Right lobe of liver (tissue), 6 donors: ENCODE results near the gene SEPTIN2. TPM values are rescaled to one million over a fixed set of nuclear protein-coding genes. Genes with fewer than 3 reads are reported as not detected.
"Not testable (repeated sequence)": the region's sequence is repeated elsewhere in the genome, so short reads cannot be mapped to it uniquely, and the experiment has no call there.

Experiments
- ATAC-seq, 4 donors: fragments of 200-7000 bp; cut with Tn5 transposase; one replicate each; pipeline ENCODE4 v1.9.1; 2020; ENCODE audit warnings: mild to moderate bottlenecking in 4 of 4, moderate library complexity in 4 of 4
- DNase-seq, 3 donors: peaks; one replicate each; pipeline ENCODE4 v3.0.0-alpha.2; 2020
- H3K27ac ChIP-seq, 3 donors: fragments of 200-600 bp; one replicate each; pipeline ENCODE4 v1.8.0; 2022
- H3K27me3 ChIP-seq, 2 donors: fragments of 200-600 bp; one replicate each; pipeline ENCODE4 v1.8.0; 2022
- H3K36me3 ChIP-seq, 4 donors: fragments of 200-600 bp; sonication (generic) in 1 of 4; one replicate each; pipeline versions ENCODE4 v1.5.1 to v1.8.0; 2017 to 2022; ENCODE audit warnings: control low read depth in 1 of 4
- H3K4me1 ChIP-seq, 4 donors: fragments of 200-600 bp; sonication (generic) in 1 of 4; one replicate each; pipeline versions ENCODE4 v1.5.1 to v1.8.0; 2017 to 2022; ENCODE audit warnings: control low read depth in 1 of 4
- H3K4me3 ChIP-seq, 3 donors: fragments of 200-600 bp; one replicate each; pipeline ENCODE4 v1.8.0; 2022
- H3K9me3 ChIP-seq, 4 donors: fragments of 200-600 bp; sonication (generic) in 1 of 4; one replicate each; pipeline versions ENCODE4 v1.5.1 to v1.8.0; 2017 to 2022; ENCODE audit warnings: control low read depth in 1 of 4
- CTCF ChIP-seq, 4 donors: fragments of 200-600 bp in 3 of 4; fragments of 450-650 bp in 1 of 4; IDR thresholded peaks; one replicate each; pipeline versions ENCODE4 v1.5.1 to v1.8.0; 2016 to 2022; ENCODE audit warnings: antibody characterized with exemption in 4 of 4, mild to moderate bottlenecking in 2 of 4
- POLR2A ChIP-seq: fragments of 450-650 bp; IDR thresholded peaks from one replicate; pipeline ENCODE4 v1.6.1; 2017; ENCODE audit warnings: antibody characterized with exemption, mild to moderate bottlenecking
- WGBS: methylation state at CpG from one replicate; pipeline ENCODE4 v1.1.6; 2018; ENCODE audit warnings: low coverage, low lambda C conversion rate; ENCODE audit not compliant: insufficient coverage; ENCODE audit errors: missing lambda C conversion rate; 5-methylcytosine and 5-hydroxymethylcytosine counted together
- intact Hi-C, 2 donors: fragments of 100-400 bp; cut with DNase I; formaldehyde crosslinking; loops; one replicate each; pipeline versions ENCODE4 v1.11.2 to v1.14.1; 2022
- total RNA-seq, 6 experiments: library from RNA; depleted of rRNA in 2 of 6; stranded (reverse); fragments of >200 nt in 2 of 6; fragmentation: NEBNext Ultra II Directional in 3 of 6; extraction: Animal tissue kit (Norgen Biotek cat#: 25700) in 3 of 6; gene quantifications; one replicate each; pipeline versions ENCODE4 v1.1.0 to v1.2.4, GENCODE V29; 2016 to 2023
- donor health status: DM: no; HTN: yes; CAD: no.
- donor health status: DM: no; HTN: no; CAD: no.
- donor health status: DM: no; HTN: no; CAD: no.
- donor health status: DM: no; HTN: yes; CAD: no.
- donor health status: DM: no; HTN: yes; CAD: no.

SEPTIN2 gene
- total RNA-seq, 6 experiments from 2014 or later: 66.6 to 97.9 (median 86.2) TPM

DNA sequence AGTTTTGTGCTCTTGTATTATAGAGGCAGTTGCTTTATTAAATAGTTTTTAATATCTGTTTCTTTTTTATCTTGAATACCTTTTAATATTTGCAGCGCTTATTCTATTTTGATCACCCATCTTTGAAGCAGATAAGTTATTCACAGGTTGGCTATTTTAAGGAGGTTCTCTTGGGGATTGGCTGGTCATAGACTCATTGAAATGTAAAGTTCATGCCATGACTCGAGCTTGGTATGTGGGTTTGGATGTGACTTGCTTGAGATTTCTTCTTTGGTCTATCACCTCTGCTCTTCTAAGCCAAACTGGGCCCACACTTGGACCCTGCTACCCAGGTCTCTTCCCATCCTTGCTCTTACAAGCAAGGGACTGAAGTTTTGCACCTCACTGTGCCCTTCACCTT, 74.0 kb downstream of the SEPTIN2 start:
- peaks cover 0 to 2% (median 0%) of the 10 kb centered on the region in 4 donors for H3K36me3 ChIP-seq
- H3K27ac ChIP-seq: no peak overlapping the region
- DNase-seq: no peak
- no peaks in the 10 kb centered on the region for H3K9me3 ChIP-seq
- H3K4me1 ChIP-seq: no peaks in the 10 kb centered on the region
- ATAC-seq: no peak
- no peak overlapping the region for H3K4me3 ChIP-seq
- TF ChIP-seq CTCF (IDR thresholded peaks at IDR 0.05): no peak
- no peak for TF ChIP-seq POLR2A
- 91% methylated on average over 2 of the region's 2 CpGs for WGBS
- no peaks in the 10 kb centered on the region for H3K27me3 ChIP-seq
- intact Hi-C loops: no loop called here

DNA sequence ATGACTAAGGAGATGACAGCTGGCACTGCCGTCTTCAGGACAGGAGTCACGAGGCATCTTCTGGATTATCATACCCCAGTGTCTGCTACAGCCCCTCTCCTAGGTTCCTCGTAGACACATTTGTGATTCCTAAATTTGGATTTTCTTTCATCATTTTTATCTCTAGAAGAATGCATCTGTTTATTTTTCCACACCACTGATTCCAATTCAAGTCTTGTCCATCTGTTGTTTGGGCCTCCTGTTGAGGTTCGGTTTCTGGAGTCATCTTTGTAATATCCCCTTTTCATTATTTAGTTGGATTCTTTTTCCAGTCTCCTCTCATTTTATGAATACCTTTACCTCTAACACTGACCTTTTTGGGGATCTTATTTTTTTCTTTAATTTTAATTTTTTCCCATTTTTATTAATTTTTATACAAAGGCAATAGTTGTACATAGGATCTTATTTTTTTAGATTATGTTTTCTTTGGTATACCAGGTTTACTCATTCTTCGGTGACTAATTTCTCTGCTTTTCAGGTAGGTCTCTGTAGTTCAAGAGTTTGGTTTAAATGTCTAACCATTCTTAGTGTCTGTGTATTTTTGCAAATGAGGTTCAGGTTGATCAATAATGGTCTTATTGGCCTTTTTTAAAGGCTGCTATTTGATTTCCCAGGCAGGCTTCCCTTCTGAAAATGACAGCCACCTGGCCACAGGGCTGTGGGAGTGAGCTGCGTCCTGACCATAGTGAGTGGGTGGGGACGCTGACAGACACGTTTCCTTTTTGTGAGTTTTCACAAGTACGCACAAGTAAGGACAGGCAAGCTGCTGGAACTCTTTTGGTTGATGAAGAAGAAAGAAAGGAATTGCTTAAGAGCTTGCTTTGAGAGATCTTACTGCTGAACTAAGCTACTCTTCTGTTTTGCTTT, 74.8 kb downstream of the SEPTIN2 start:
- ATAC-seq: no peak
- intact Hi-C loops: no loop called here

GRCh38 chr2:241391892-241392665, 76.4 kb downstream of the SEPTIN2 start:
- Histone ChIP-seq H3K9me3 (no peaks in the 10 kb centered on the region), H3K27ac (no peak overlapping the region), H3K36me3 (peaks cover 0 to 3% (median under 1%) of the 10 kb centered on the region in 4 donors), H3K4me3 (no peak overlapping the region), H3K4me1 (no peaks in the 10 kb centered on the region), H3K27me3 (no peaks in the 10 kb centered on the region)
- 47% methylated on average over 5 of the region's 6 CpGs for WGBS
- ATAC-seq: peak; percentile 82 to 95 (median 90)
- peak in 1 of 3 donors; percentile 56 for DNase-seq
- intact Hi-C loops: no loop called here
- TF ChIP-seq CTCF (IDR thresholded peaks at IDR 0.05): peak; percentile 43 to 51 (median 47)
- TF ChIP-seq POLR2A: no peak

More for the DNA sequence above, 74.8 kb downstream of the SEPTIN2 start:
- Histone ChIP-seq H3K9me3 (no peaks in the 10 kb centered on the region), H3K4me1 (no peaks in the 10 kb centered on the region), H3K4me3 (no peak overlapping the region), H3K27ac (no peak overlapping the region), H3K27me3 (no peaks in the 10 kb centered on the region), H3K36me3 (peaks cover 0 to 3% (median under 1%) of the 10 kb centered on the region in 4 donors)
- TF ChIP-seq CTCF (IDR thresholded peaks at IDR 0.05): no peak
- no peak for TF ChIP-seq POLR2A
- 94% methylated on average over 9 of the region's 9 CpGs for WGBS
- no peak for DNase-seq

DNA sequence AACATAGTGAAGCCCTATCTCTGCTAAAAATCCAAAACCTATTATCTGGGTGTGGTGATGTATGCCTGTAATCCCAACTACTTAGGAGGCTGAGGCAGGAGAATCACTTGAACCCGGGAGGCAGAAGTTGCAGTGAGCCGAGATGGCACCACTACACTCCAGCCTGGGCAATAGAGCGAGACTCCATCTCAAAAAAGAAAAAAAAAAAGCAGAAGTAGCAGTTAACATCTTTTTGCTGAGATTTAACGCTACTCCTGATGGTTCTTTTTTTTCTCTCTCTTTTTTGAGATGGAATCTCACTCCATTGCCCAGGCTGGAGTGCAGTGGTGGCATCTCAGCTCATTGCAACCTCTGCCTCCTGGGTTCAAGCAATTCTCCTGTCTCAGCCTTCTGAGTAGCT, 77.0 kb downstream of the SEPTIN2 start:
- ATAC-seq, DNase-seq, intact Hi-C loops, H3K27me3 ChIP-seq, H3K36me3 ChIP-seq, H3K9me3 ChIP-seq, H3K27ac ChIP-seq, H3K4me3 ChIP-seq, H3K4me1 ChIP-seq: not testable (repeated sequence)
- WGBS: 75% methylated on average over 1 of the region's 4 CpGs
